Stimulated activated naive CD8-positive, alpha-beta T cell treated with anti-CD3 and anti-CD28 coated beads, Interleukin-15, Interleukin-2, amounts not matched to agents 100 ng/mL and 50 ng/mL, for 24 hours (primary cell): ENCODE results near the gene CAPN10.
"Not testable (repeated sequence)": the region's sequence is repeated elsewhere in the genome, so short reads cannot be mapped to it uniquely, and the experiment has no call there.

Source experiments
- H3K27ac Mint-ChIP-seq: one replicate; pipeline ENCODE4 v1.8.0; 2021; ENCODE audit warnings: mild to moderate bottlenecking, mixed read lengths
- H3K27me3 Mint-ChIP-seq: one replicate; pipeline ENCODE4 v1.8.0; 2021; ENCODE audit warnings: mixed read lengths
- H3K36me3 Mint-ChIP-seq: one replicate; pipeline ENCODE4 v1.8.0; 2021; ENCODE audit warnings: low read depth, mixed read lengths
- H3K4me1 Mint-ChIP-seq: one replicate; pipeline ENCODE4 v1.8.0; 2021; ENCODE audit warnings: low read depth, mixed read lengths
- H3K4me3 Mint-ChIP-seq: one replicate; pipeline ENCODE4 v1.8.0; 2021; ENCODE audit warnings: mild to moderate bottlenecking, mixed read lengths
- H3K9me3 Mint-ChIP-seq: one replicate; pipeline ENCODE4 v1.8.0; 2021; ENCODE audit warnings: mixed read lengths

Gene CAPN10

GRCh38 chr2:240611601-240612210 lies 25.2 kb downstream of the CAPN10 start:
- Mint-ChIP-seq H3K27me3 (no peaks in the 10 kb centered on the region), H3K9me3 (no peaks in the 10 kb centered on the region), H3K27ac (peak overlapping the region; percentile 56), H3K4me3 (peak overlapping the region; percentile 15), H3K4me1 (peaks cover 3% of the 10 kb centered on the region), H3K36me3 (peaks cover 9% of the 10 kb centered on the region)

- Mint-ChIP-seq H3K27ac (no peak overlapping the region), H3K4me1 (peaks cover 3% of the 10 kb centered on the region), H3K9me3 (peaks cover 11% of the 10 kb centered on the region), H3K27me3 (no peaks in the 10 kb centered on the region), H3K4me3 (no peak overlapping the region), H3K36me3 (peaks cover 21% of the 10 kb centered on the region)
Observed at GRCh38 chr2:240613781-240614180, 27.2 kb downstream of the CAPN10 start.

- Mint-ChIP-seq H3K9me3 (peaks cover 11% of the 10 kb centered on the region), H3K27ac (no peak overlapping the region), H3K4me1 (no peaks in the 10 kb centered on the region), H3K27me3 (no peaks in the 10 kb centered on the region), H3K4me3 (no peak overlapping the region), H3K36me3 (peaks cover 22% of the 10 kb centered on the region)
Observed at GRCh38 chr2:240614391-240614790, 27.9 kb downstream of the CAPN10 start.

GRCh38 chr2:240615396-240615795 lies 28.9 kb downstream of the CAPN10 start:
- no peak overlapping the region for H3K4me3 Mint-ChIP-seq
- H3K36me3 Mint-ChIP-seq = peaks cover 22% of the 10 kb centered on the region
- peaks cover 11% of the 10 kb centered on the region for H3K9me3 Mint-ChIP-seq
- H3K27ac Mint-ChIP-seq = no peak overlapping the region
- no peaks in the 10 kb centered on the region for H3K27me3 Mint-ChIP-seq
- H3K4me1 Mint-ChIP-seq = peaks cover 4% of the 10 kb centered on the region

- H3K36me3 Mint-ChIP-seq = peaks cover 22% of the 10 kb centered on the region
- no peak overlapping the region for H3K4me3 Mint-ChIP-seq
- peaks cover 10% of the 10 kb centered on the region for H3K4me1 Mint-ChIP-seq
- H3K27me3 Mint-ChIP-seq = no peaks in the 10 kb centered on the region
- peaks cover 11% of the 10 kb centered on the region for H3K9me3 Mint-ChIP-seq
- no peak overlapping the region for H3K27ac Mint-ChIP-seq
Observed at GRCh38 chr2:240615820-240616547, 29.4 kb downstream of the CAPN10 start.

- Mint-ChIP-seq H3K4me1 (peaks cover 21% of the 10 kb centered on the region), H3K36me3 (peaks cover 13% of the 10 kb centered on the region), H3K9me3 (peaks cover 11% of the 10 kb centered on the region)
- not testable (repeated sequence) for H3K4me3 Mint-ChIP-seq, H3K27ac Mint-ChIP-seq, H3K27me3 Mint-ChIP-seq
Observed at GRCh38 chr2:240616860-240617666, 30.5 kb downstream of the CAPN10 start.

- Mint-ChIP-seq H3K9me3 (peaks cover 11% of the 10 kb centered on the region), H3K27me3 (no peaks in the 10 kb centered on the region), H3K4me3 (no peak overlapping the region), H3K4me1 (peaks cover 35% of the 10 kb centered on the region), H3K36me3 (peaks cover 13% of the 10 kb centered on the region), H3K27ac (no peak overlapping the region)
Observed at GRCh38 chr2:240618776-240619175, 32.2 kb downstream of the CAPN10 start.

GRCh38 chr2:240619506-240620148 lies 33.1 kb downstream of the CAPN10 start:
- Mint-ChIP-seq H3K36me3 (peaks cover 13% of the 10 kb centered on the region), H3K4me1 (peaks cover 42% of the 10 kb centered on the region), H3K4me3 (no peak overlapping the region), H3K27ac (peak overlapping the region; percentile 61), H3K27me3 (no peaks in the 10 kb centered on the region), H3K9me3 (peaks cover 11% of the 10 kb centered on the region)

- no peak overlapping the region for H3K27ac Mint-ChIP-seq
- H3K9me3 Mint-ChIP-seq = peaks cover 11% of the 10 kb centered on the region
- H3K36me3 Mint-ChIP-seq = peaks cover 13% of the 10 kb centered on the region
- H3K4me1 Mint-ChIP-seq = peaks cover 49% of the 10 kb centered on the region
- H3K4me3 Mint-ChIP-seq = no peak overlapping the region
- H3K27me3 Mint-ChIP-seq = no peaks in the 10 kb centered on the region
Observed at GRCh38 chr2:240620149-240620731, 33.7 kb downstream of the CAPN10 start.

- Mint-ChIP-seq H3K27ac (peak overlapping the region; percentile 68), H3K4me3 (no peak overlapping the region), H3K36me3 (peaks cover 13% of the 10 kb centered on the region), H3K9me3 (peaks cover 11% of the 10 kb centered on the region), H3K4me1 (peaks cover 52% of the 10 kb centered on the region), H3K27me3 (no peaks in the 10 kb centered on the region)
Observed at GRCh38 chr2:240620859-240621258, 34.3 kb downstream of the CAPN10 start.

- H3K27ac Mint-ChIP-seq = peak overlapping the region; percentile 91
- no peaks in the 10 kb centered on the region for H3K27me3 Mint-ChIP-seq
- peaks cover 61% of the 10 kb centered on the region for H3K4me1 Mint-ChIP-seq
- peaks cover 11% of the 10 kb centered on the region for H3K9me3 Mint-ChIP-seq
- H3K36me3 Mint-ChIP-seq = peaks cover 13% of the 10 kb centered on the region
- H3K4me3 Mint-ChIP-seq = peak overlapping the region; percentile 48
Observed at GRCh38 chr2:240622060-240622411, 35.5 kb downstream of the CAPN10 start.

- H3K36me3 Mint-ChIP-seq = peaks cover 11% of the 10 kb centered on the region
- H3K27me3 Mint-ChIP-seq = no peaks in the 10 kb centered on the region
- H3K9me3 Mint-ChIP-seq = peaks cover 9% of the 10 kb centered on the region
- peaks cover 62% of the 10 kb centered on the region for H3K4me1 Mint-ChIP-seq
- H3K27ac Mint-ChIP-seq = peak overlapping the region; percentile 91
- no peak overlapping the region for H3K4me3 Mint-ChIP-seq
Observed at GRCh38 chr2:240622531-240623235, 36.1 kb downstream of the CAPN10 start.

GRCh38 chr2:240623531-240624010 lies 37.0 kb downstream of the CAPN10 start:
- H3K4me1 Mint-ChIP-seq = peaks cover 62% of the 10 kb centered on the region
- H3K27me3 Mint-ChIP-seq = no peaks in the 10 kb centered on the region
- peaks cover 3% of the 10 kb centered on the region for H3K36me3 Mint-ChIP-seq
- H3K9me3 Mint-ChIP-seq = peaks cover 2% of the 10 kb centered on the region
- H3K27ac Mint-ChIP-seq = no peak overlapping the region
- H3K4me3 Mint-ChIP-seq = no peak overlapping the region
